NCI-H345 treated with DMSO at 0.1 percent for 48 hours (cell line): ENCODE measurements around the gene NTSR1.

Source experiments
- DNase-seq: peaks from one replicate; lab custom pipeline; 2025; ENCODE audit not compliant: unreplicated experiment; lab: John Stamatoyannopoulos, UW

NTSR1 gene

DNA sequence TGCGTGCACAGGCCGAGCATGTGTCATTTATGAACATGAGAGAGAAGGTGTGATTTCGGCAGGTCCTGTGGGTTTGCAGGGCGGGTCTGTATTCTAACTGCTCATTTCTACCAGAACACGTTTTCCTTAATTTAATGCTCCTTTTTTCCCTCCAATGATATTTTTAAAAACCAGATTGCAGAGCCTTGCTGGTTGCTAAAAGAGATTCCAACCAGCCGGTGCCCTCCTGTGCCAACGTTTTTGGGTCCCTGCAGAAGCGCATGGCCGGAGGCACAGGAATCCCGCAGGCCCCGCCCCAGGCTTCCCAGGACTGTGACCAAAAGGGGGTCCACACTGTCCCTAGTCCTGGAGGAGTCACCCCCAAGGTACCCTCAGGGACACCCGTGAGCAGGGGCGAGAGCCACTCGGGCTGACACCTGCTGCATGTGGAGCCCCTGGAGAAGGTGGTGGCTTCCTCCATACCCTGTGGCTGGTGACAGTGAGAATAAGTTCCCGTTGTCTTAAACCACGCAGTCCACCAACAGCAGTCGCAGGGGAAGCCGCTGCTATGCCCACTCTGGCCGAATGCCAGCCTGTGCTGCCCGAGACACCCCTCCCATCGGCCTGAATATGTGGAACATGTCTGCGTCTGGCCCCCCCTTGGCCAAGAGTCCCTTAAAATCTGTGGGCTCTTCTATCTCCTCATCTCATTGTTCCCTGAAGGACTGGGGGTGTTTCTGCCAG lies 15.7 kb upstream of the NTSR1 start:
- no peak for DNase-seq

- DNase-seq = no peak
These were observed 15.1 kb upstream of the NTSR1 start for GRCh38 chr20:62693524-62693922.

- no peak for DNase-seq
These were observed 14.5 kb upstream of the NTSR1 start for GRCh38 chr20:62694106-62694505.

- DNase-seq = peak; percentile 58
These were observed 13.8 kb upstream of the NTSR1 start for GRCh38 chr20:62694868-62695267.

DNA sequence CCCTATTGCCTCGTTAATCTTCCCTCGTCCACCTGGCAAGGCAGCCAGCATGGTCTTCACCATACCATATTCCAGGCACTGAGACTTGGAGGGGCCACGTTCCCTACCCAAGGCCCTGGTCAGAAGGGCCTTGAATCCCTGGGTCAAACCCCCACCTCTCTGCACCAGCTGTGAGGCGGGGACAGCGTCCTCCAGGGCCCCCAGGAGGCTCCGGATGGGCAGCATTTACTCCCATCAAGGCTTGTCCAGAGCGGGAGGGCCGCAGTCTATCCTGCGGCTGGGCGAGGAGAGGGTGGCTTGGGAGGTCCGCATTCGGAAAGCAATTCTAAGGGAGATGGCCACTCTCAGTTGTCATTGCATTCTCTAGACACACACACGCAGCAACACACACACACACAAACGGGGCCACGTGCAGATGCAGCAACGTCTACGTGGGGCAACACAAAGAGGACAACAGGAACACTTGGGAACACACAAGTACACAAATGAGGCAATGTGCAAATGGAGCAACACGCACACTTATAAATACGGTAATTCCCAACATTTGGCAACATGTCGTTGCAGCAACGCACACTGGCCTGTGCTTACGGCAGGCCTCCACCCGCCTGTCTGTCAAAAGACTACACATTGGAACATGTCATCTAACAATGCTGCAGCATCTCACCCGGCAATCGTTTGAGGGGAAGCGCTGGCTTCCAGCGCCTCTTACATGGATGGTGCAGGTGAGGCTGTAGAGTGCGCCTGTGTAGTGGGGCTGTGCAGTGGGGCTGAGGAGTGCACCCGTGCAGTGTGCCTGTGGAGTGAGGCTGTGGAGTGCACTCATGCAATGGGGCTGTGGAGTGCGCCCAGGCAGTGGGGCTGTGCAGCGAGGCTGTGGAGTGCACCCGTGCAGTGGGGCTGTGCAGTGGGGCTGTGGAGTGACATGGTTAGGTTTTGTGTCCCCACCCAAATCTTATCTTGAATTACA lies 12.9 kb upstream of the NTSR1 start:
- no peak for DNase-seq

GRCh38 chr20:62696434-62696957 lies 12.1 kb upstream of the NTSR1 start:
- DNase-seq = peak; percentile 30

DNA sequence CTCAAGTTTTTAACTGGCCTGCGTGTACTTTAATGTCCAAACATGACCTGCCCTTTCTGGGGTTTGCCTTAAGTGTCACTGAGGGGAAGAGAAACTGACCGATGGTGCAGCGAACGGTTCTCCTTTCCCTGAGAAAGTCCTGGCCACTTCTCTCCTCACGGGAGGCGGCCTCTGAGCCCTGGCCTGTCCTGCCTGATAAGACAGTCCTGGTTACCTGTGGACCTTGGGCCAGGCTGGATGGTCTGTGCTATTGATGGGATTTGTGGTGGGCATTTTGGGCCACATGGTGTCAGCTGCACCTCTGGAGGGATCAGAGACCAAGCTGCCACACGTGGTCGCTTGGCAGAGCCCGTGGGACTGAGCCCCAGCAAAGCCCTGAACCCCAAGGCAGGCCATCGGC lies 11.6 kb upstream of the NTSR1 start:
- no peak for DNase-seq

DNA sequence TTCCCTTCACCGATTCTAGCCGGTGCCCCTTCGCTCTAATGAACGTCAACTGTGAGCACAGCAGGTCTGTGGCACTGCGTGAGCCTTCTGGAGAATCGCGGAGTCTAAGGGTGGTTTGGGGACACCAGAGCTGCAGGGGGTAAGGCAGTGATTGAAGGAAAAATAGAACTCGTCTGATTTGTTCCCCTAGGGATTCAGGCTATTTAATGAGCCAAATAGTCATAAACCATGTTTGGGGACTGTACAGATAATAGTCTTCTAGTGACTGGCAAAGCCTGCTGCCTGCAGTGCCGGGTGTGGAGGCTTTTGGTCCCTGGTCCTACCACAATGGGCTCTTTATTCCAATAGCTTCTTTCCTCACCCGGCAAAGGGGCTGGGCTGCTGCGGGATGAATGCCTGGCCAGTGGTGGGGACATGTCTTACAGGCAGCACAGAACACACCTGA lies 11.1 kb upstream of the NTSR1 start:
- DNase-seq = no peak

DNA sequence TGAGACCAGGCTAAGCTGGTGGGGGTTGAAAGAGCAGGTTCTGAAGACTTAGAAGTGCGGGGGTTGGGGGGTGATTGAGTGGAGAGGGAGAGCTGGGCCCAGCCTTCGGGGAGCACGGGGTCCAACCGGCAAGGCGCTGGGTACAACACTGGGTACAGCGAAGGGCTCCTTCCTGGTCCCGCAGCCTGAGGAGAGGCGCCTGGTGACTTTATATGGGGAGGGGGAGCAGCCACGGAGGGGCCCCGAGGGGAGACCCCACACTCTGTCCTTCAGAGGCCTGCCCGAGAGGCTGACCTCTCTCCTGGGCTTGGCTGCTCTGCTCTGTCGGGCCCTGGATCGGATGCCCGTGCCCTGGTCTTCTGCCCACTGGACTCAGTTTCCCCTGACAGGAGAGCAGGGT lies 10.4 kb upstream of the NTSR1 start:
- DNase-seq = no peak

GRCh38 chr20:62699296-62699695 lies 9.3 kb upstream of the NTSR1 start:
- no peak for DNase-seq

DNA sequence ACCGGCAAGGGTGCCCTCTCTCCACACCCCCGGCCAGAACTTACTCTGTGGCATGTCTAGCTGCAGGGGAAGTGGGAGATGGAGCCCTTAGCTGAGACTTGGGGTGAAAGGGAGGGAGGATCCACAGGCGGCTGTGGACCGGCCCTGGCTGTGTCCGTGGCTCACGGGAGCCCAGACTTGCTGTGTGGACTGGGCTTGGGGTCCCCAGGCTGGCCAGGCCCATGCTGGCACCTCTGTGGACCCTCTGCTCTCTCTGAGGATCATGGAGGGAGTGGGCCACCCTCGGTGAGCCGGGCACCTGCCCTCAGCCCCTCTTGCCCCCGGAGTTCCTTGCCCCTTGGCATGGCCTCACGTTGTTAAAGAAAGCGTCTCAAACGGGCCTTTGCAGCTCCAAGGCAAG lies 8.9 kb upstream of the NTSR1 start:
- DNase-seq = no peak

GRCh38 chr20:62700261-62700930 lies 8.2 kb upstream of the NTSR1 start:
- DNase-seq = no peak

DNA sequence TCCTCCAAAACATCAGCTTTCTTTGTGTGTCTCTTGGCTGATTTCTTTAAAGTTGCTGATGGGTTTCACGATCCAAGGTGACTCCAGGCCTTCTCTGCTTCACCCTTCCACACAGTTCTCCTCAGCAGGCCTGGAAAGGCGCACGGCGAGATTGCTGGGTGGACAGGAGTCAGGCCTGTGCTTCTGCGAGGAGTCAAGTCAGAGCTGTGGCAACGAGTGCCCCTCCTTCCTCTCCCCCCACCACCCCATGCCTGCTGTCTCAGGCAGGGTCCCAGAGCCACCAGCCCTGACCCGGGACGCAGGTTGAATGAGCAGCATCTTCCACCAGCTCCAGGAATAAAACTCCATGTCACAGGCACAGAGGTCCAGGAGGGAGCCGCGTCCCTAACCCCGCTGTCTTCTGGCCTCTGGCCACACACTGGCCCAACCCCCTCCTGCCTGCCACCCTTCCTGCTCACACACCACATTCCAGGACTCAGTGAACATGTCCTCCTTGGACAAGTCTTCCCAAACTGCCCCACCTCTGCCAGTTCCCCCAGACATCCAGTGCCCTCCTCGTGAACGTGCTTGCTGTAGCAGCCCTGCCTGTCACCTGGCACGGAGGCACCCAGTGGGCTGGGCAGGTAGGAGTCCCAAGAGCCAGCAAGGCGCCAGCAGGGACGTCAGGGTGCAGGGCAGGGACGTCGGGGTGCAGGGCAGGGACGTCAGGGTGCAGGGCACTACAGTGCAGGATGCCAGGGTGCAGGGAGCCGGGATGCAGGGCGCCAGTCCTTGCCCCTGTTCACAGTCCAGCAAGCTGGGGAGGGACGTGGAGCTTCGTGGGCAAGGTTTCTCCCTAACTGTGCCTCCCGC lies 7.2 kb upstream of the NTSR1 start:
- no peak for DNase-seq

GRCh38 chr20:62702013-62702300 lies 6.7 kb upstream of the NTSR1 start:
- DNase-seq = no peak

- peak; percentile 79 for DNase-seq
These were observed 5.5 kb upstream of the NTSR1 start for GRCh38 chr20:62702895-62703852.

GRCh38 chr20:62703853-62704228 lies 4.8 kb upstream of the NTSR1 start:
- no peak for DNase-seq

DNA sequence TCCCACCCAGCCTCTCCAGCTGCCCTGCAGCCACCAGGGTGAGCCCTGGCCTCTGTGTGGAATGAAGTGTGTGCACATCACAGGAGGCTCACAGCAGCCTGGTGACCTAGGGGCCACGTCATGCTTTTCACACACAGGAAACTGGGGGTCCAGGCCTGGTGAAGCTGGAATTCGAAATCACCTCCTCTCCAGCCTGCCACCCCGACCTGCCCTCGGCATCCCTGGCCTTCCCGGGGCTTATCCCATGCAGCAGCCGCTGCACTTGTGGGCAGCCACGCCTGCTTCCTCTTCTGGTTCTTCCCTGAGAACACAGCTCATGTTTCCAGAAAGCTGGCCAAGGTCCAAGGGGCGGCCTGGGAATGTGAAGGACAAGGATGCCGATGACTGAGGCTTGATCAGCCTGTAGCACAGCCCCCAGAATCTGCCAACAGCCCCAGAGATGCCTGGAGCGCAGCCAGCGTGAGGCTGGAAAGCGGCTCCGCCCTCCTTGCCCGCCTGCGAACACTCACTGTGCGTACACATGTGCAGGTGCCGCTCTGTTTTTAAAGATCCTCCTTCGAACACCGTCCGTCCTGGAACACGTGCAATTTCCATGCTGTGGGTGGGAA lies 4.2 kb upstream of the NTSR1 start:
- peak; percentile 96 for DNase-seq

DNA sequence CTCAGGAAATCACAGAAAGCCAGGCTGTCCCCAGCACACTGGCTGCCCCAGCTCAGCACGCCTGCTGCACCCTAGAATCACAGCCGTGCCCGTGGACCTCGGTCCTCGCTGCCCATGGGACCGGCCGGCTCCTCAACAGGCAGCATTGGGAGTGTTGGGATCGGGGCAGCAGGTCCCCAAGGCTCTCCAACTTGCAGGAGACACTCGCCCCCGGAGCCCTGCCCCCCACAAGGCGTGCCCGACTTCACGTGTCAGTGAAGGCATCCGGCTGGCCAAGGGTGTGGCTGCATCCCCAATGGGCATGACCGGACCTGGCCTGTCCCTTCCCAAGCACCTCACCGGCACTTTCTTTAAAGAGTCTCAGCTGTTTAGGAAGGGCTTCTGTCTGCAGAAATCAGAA lies 3.0 kb upstream of the NTSR1 start:
- no peak for DNase-seq

GRCh38 chr20:62706344-62706743 lies 2.3 kb upstream of the NTSR1 start:
- DNase-seq = no peak
